NCI-H1048 (cell line): ENCODE results near the gene SH3TC2.

ENCODE experiments used
- DNase-seq: peaks from one replicate; lab custom pipeline; 2025; lab: John Stamatoyannopoulos, UW

Gene SH3TC2

DNA sequence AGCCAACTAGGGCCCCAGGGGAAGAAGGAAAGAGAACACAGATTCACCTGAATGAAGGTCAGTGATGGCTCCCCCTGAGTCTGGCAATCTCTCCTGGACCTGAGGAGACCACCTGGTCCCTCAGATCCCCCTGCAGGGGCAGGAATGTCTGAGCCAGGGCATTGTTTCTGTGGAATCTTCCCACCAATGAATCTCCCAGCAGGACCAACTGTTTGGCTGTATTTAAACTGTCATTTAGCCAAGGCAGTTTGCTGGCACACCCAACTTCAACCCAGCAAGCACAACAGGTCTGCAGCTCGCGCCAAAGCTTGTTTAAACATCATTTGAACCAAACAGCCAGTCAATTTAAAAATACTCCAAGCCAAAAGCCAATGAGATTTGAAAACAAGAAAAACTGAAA, 92.6 kb downstream of the SH3TC2 start:
- no peak for DNase-seq

DNA sequence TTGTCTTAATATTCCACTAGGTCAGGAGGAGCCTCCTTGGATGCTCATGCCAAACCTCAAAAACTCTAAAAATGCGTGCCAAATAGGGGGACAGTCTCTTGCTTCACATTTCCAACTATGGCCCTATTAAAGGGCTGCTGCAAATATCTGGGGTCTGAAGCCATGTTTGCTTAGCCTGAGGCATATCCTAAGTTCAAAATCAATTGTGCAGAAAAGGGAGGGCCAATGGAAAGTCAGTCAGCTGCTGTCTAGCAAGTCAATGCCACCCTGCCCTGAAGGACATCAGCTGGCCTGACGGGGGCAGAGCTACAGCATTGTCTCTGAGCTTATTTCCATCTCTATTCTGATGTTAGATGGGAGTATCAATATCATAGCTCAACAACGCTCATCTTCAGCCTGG, 93.6 kb downstream of the SH3TC2 start:
- DNase-seq: no peak

DNA sequence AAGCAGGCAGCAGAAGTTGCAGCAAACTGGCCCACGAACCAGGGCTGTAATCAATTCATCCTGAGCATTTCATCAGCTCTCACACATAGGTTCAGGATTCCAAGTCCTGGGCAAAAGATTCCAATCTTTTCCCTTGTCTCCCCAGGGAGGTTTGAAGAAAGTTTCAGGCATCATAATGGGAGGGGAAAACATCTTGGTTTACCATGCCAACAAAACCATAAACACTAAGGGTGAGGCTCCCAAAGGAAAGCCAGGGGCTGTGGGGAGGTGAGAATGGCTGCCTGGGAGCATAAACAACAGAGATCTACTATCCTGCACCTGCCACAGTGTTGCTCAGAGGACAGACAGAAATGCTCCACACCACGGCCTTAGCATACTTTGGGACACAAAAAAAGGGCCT, 94.6 kb downstream of the SH3TC2 start:
- DNase-seq: no peak

DNA sequence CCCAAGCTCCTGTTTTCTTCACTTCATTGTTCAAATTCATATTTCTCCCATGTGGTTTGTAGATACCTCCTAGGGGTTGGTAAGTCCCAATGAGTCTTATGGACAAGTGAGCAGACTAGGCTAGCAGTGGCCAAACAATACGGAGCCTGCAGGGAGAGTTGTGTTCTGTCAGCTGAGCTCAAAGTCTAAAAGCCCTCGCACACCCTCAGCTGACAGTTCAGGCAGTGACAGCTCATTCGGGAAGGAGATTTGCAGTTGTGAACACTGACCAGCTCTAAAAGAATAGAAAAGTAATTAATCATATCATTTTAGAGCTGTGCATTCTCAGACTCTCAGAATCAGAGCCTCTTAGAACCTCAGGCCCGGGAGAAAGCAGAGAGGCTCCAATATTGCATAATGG, 95.1 kb downstream of the SH3TC2 start:
- DNase-seq: no peak

DNA sequence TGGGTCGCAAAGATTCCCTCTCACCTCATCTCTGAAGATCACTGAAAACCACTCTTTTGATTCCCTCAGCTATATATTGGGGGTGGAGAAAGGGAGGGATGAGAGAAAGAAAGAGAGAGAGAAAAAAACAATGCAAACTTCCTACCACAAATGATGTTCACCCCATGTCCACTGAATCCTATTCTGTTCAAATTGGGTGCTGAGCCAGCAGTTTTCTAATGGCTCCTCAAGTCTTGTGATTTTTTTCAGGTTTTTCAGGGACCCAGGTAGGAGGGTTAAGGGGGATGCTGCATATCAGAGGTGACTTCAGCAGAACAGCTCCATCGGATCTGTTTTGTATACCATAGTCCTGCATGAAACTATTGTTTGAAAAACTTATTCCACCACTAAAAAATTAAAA, 95.9 kb downstream of the SH3TC2 start:
- DNase-seq: no peak

DNA sequence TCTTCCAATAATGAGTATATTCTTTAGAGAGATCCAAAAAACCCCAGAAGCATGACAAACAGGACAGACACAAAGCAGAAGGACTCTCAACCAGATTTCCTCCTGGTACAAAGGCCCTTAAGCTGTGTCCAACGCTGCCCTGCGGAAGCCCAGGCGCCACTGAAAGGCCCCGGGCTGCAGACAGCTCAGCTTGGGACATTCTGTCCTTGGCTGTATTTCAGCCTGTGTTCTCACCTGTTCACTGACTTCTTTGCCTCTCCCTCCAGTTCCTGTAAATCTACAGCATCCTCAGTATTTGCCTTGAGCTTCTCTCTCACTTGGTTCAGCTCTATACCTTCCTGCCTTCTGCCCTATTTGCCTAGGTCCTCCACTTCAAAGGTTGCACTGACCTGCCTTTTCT, 96.5 kb downstream of the SH3TC2 start:
- no peak for DNase-seq

DNA sequence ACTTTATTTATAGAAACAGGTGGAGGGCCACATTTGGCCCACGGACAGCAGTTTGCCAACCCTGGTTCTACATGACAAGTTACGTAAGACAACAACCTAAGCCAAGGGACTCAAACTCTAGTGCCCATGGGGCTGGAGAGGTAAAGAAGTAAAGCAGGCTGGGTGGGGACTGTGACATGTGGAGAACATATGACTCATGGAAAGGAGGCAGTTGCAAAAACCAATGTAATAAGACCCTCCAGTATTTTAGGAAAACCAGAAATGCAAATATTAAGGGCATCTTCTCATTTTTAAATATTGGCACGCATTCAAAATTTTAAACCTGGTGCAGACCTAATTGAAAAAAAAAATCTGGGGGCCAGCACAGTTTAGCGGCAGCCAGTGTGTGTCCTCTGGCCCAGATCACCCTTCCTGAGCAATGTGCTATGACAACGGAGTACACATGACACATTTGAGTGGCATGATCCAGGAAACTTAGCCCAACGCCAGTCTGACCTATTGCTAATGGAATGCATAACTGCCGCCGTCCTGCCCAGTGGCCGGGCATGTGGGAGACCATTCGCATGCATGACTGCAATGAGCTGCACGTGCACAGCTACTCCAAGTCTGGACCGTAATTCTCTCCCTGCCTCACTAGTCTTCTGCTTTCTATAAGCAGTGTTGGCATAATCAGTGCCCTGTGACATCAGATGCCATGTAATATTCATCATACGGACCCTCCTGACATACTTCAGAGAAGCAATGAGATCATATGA, 97.2 kb downstream of the SH3TC2 start:
- DNase-seq: no peak

DNA sequence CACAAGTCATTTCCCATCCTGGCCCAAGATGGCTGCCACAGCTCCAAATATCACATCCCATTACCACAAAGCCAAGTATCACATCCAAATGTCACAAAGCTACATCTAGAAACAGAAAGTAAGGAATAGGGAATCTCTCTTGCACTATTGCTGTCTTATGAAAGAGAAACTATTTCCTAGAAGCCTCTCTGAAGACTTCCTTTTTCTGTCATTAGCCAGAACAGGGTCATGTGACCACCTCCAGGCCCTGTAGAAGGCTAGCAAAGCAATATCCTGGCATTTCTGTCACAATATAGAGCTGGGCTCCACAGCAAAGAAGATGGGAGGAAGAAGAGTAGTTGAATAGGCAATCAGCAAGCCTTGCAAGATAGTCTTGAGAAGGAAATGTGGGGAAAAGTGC, 99.2 kb downstream of the SH3TC2 start:
- DNase-seq: no peak

DNA sequence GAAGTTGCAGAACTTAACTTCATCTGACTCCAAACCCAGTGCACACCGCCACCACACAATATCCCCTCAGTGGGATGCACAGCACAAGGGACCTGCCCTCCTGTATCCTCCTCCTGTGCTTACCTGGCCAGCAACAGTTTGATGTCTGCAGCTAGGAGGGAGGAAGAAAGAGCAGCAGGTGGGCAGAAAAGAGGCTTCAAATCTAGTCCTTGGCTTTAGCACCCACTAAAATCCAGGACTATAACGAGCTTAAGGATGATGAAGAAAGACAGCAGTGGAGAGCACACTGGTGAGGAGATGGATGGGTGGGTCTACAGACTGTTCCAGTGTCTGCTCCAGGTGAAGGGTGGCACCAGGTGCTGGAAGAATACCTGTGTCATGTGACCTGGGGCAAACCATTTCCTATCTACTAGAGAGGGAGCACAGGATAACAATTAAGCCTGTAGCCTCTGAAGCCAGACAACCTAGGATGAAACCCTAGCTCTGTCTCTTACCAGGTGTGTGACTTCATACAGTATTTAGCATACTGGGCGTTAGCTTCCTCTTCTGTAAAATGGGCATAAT, 100.0 kb downstream of the SH3TC2 start:
- no peak for DNase-seq

DNA sequence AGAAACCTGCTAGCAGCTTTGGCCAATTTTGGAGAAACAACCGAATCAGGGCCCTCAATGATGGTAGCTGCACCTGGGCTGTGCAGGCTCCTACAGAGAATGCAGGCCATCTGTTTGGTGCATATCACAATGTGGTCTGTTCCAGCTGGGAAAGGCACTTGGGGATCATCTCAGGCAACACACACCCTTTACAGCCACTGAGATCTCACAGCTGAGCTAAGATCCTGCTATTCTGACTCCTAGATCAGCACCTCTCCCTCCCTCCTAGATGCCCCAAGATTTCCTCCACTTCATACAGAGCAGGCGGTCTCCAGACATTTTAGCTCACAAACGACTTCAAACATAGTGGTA, 100.7 kb downstream of the SH3TC2 start:
- DNase-seq: no peak

DNA sequence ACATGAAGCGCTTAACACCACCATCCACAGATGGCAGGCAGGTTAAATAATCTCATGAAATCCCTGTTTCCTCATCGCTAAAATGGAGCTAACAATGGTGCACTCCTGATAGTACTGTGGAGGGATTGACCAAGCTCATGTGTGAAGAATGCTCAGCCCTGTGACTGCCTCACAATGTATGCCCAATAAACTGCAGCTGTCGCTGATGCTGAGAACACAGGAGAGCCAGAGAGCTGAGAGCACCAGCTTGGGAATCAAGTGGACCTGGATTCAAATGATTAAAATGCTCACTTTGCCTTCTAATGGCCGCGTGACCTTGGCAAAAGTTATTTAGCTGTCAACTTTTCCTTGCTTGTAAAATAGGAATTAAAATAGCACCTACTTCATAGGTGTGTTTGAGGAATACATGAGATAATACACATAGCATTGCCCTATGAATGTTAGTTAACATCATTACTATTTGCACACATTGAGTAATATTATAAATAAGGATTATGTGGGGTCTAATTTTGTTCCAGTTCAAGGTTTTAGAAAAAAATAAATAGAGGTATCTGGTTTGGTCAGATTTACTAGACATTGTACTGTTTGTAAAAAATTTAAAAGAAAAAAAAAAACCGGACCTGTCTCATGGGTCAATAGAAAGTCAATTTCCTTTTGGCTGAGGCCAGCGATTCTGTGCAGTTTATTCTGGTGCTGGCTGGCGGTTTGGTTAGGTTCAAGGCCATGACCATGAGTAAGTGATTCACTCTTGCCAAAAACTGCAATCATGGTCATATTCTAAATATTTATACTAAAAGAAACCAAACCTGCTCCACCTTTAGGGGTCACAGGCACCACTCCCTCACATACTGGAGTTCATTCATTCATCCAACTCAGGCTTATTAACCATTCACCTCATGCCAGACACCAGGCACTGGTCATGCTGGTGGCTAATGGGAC, 101.3 kb downstream of the SH3TC2 start:
- no peak for DNase-seq

DNA sequence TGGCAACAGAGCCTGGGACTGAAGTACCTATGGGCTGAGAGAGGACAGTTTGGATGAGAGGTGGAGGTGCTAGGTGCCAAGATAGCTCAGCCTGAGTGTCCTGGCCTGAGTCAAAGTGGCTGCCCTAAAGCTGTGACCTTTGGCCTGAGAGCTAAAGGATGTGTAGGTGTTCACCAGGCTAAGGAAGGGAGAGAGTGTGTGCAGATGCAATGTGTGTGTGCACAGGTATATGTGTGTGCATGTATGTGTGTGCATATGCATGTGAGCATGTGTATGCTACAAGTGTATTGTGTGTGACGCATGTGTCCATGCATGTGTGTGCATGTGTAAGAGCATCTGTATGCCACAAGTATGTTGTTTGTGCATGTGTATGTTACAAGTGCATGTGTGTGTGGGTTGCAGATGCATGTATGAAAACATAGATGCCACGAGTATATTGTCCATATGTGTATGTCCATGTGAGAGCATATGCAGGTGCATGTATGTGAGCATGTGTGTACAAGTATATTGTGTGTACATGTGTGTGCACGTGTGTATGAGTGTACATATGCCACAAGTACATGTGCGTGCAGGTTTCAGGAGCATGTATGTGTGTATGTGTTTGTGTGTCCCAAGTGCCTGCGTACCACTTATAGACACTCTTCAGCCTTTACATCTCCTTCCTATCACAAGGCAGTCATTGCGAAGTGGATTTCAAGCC, 102.6 kb downstream of the SH3TC2 start:
- DNase-seq: no peak

DNA sequence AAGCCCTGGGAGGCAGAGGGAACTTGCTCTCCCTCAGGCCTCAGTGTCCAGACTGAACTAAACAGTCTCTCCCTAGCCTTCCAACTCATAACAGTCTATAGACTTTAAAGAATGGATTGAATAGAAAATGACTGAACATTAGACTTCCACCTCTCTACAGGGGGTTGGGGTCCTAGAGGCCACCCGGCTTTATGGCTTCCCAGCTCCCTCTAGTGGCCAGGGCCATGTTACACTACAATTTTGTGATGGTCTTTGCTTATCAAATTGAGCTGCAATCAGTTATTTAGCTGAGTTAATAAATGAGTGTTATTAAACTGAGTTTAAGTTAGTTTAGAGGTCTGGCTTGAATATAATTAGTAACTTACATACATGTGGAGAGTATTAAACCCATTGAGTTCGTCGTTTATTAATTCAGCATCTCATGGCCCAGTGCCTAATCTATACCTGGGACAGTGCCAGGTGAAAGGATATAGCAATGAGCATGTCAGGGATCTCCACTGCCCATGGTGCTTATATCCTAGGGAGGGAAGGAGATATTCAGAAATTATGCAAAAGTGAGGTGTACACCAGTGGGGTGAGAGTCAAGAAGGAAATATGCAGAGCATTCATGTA, 105.2 kb downstream of the SH3TC2 start:
- no peak for DNase-seq

DNA sequence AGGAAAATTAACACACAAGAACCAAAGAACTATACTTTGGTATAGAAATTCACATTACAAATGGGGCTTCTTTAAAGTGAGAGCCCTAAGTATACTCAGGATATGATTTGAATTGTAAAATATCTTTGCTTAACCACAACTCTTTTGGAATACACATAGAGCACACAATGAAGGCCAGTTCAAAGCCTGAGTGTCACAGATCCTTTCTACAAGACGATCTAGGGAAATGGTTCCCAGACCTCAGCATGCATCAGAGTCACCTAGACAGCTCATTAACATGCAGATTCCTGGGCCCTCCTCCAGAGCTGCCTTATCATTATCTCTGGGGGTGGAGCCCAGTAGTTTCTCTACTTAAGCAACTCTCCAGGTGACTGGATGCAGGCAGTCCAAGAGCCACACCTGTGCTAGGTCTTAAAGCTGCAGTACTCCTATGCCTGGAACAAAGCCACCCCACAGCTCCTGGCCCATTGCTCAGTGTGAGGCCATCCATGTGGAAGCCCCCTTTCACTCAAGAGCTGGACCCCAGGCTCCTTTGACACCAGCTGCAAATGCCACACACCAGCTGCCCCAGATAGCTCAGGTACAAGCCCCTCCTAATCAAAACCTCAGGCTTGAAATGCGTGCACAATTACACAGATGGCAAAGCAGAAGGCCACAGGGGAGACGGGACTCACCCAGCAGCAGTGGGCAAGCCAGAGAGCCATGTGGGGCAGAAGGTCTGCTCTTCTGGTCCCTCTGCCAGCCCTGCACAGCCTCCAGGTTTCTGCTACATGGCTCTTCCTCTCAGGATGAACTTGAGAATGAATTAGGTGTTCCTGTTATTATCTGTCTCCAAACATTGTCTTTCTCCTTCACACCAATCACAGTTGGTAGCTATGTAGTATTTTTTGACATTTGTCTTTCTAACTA, 106.1 kb downstream of the SH3TC2 start:
- DNase-seq: no peak
